Measurements from ENCODE around the gene PRKCA.
"Not testable (repeated sequence)": the region's sequence is repeated elsewhere in the genome, so short reads cannot be mapped to it uniquely, and the experiment has no call there.

The PRKCA gene

DNA sequence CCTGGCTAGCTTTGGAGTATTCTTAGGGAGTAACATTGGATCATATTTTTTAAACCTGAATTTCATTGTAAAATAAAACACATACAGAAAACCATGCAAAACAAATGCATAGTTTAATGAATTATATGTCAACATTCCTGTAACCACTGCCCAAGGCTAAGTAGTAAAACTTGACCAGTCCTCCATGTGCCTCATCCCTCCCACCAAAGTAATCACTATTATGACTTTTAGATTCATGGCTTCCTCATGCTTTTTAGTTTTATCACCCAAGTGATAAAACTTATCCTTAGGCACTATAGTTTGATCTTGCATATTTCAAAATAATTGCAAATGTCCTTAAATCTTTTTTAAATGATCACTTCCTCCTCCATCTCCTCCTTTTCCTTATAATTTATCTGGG, 20.4 kb downstream of the PRKCA start:
- in situ Hi-C loops (cut with MboI; ENCODE audit: low sequenced_read_pairs): no loop called here

DNA sequence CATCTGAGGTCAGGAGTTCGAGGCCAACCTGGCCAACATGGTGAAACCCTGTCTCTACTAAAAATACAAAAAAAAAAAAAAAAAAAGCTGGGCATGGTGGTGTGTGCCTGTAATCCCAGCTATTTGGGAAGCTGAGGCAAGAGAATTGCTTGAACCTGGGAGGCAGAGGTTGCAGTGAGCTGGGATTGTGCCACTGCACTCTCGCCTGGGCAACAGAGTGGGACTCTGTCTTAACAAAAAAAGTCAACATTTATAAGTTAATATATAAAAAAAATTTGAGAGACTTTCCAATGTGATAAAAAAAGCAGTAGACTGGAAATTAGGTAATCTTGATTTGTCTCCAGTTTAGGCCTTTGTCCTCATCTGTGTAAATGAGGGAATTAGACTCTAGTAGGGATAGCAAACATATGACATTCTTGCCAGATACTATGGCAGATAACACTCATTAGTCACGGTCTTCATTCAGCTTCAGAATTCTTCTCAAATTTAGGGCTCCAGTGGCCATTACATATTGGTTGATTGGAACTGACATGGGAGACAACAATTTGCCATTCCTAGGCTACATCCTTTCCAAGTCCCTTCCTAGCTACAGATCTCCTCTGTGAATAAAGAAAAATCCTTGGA, 22.1 kb downstream of the PRKCA start:
- in situ Hi-C loops (cut with MboI; ENCODE audit: low sequenced_read_pairs): not testable (repeated sequence)

DNA sequence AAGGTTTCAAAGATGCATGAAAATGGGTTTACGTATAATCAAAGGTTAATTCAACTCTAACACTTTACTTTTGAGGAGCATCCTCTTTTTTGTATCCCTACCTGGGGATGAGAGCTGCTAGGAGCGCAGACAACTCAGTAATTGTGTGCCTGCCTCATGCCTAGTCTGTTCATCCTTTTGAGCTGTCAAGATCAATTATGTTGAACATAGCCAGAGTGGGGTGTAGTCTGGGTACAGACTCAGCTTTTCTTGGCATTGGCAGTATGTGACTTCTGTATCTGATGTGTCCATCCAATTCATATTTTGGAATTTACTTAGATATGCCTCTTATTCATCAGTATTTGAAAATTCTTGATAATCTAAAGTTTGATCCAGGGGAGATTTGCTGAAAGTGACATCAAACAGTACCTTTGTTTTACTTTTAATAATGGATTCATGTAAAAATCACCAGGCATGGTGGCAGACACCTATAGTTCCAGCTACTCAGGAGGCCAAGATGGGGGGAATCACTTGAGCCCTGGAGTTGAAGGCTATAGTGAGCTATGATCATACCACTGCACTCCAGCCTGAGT, 24.1 kb downstream of the PRKCA start:
- in situ Hi-C loops (cut with MboI; ENCODE audit: low sequenced_read_pairs): no loop called here

DNA sequence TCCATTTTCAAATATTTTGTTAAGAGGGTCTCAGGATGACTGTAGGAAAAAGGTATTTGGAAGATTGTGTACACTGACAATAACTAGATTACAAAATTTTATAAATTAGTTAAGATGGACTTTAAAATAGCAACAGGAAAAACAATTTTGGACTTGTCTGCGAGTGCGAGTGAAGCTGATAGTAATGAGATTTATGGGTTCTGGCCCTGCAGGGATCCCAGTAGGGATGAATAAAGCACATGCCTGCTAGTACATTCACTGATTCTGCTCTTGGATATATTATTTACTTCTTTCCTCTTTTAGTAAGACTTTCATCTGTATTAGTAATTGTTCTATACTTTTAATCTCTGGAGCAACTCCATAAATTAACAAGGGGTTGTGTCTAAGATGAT, 28.2 kb downstream of the PRKCA start:
- in situ Hi-C loops (cut with MboI; ENCODE audit: low sequenced_read_pairs): no loop called here

DNA sequence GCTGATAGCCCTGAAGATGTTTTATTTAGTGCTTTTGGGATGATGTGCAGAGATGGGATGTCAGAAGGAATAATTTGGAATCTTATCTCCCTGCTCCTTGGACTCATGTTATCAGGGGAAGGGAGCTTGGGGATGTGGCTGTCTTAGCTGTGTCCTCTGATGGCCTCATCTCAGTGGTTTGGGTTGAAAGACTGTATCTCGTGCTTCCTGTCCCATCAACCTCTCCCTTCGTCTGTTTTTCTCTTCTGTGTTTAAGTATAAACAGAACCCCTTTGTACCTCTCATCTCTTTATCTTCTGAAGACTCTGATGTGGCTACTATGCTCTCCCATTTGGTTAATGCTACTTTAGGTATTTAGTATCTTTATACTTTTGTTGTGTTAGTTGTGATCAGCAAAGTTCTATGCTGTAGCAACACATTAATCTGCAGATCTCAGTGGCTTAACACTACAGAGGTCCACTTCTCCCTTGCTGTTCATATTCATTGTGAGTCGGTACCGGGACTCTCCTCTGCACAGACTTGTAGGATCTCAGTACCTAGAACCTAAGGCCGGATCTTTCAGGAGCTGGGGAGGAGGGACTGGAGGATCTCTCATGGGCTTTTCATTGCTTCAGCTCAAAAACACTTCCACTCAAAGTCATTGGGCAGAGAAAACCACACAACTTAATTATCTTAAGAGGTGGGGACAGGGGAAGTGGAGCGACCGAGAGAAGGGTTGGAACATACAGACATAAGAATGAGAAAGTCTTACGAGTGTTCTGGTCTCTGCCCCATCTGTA, 28.8 kb downstream of the PRKCA start:
- in situ Hi-C loops (cut with MboI; ENCODE audit: low sequenced_read_pairs): no loop called here

DNA sequence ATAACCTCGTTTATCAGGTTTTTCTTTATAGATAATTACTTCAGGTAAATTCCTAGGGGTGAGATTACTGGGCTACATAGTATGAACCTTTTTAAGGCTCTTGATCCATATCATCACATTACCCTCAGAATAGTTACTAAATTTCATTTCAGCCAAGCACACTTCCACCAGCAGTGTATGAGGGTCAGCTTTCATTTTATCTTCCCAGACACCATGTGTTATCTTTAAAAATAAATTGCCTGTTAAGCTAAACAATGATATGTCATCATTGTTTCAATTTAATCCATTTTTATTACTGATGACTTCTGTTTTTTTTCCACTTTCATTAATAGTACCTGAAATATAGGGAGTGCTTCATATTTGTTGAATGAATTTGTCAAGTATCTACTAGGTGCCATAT, 33.4 kb downstream of the PRKCA start:
- in situ Hi-C loops (cut with MboI; ENCODE audit: low sequenced_read_pairs): no loop called here

DNA sequence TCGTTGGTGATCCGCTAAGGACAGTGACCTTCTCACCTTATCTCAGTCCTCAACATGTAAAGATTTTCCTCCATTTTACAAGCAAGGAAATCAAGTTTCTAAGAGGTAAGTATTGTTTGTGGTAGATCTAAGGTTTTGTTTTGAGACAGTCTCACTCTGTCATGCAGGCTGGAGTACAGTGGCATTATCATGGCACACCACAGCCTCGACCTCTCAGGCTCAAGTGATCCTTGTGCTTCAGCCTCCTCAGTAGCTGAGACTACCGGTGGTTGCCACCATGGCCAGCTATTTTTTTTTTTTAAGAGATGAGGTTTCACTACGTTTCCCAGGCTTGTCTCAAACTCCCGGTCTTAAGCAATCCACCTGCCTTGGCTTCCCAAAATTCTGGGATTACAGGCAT, 34.9 kb downstream of the PRKCA start:
- in situ Hi-C loops (cut with MboI; ENCODE audit: low sequenced_read_pairs): no loop called here

DNA sequence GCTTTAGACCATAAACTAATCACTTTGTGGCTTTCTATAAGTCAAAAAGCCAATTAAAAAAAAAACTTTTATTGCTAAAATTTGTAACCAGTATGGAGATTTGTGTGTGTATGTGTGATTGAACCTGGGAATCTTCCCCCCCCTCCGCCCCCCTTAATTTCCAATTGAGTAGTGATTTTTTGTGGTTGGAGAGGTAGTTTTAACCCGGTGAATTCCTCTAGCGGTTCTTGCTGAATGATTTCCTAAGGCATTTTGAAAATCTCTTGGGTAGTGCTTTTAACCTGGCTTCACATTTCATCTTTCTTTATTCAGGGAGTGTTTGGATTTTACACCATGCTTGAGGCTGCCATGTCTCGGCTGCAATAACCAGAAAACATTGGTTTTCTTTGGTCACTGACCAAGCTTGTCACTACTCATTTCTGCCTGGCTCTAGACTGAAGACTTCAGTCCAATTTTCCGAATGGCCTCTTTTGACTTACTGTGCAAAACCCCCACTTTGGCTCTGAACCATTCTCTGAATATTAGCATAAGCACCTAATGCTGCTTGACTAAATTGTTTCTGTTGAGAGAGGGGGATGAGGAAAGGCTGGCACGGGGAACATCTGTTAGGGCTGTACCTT, 35.6 kb downstream of the PRKCA start:
- in situ Hi-C loops (cut with MboI; ENCODE audit: low sequenced_read_pairs): no loop called here

DNA sequence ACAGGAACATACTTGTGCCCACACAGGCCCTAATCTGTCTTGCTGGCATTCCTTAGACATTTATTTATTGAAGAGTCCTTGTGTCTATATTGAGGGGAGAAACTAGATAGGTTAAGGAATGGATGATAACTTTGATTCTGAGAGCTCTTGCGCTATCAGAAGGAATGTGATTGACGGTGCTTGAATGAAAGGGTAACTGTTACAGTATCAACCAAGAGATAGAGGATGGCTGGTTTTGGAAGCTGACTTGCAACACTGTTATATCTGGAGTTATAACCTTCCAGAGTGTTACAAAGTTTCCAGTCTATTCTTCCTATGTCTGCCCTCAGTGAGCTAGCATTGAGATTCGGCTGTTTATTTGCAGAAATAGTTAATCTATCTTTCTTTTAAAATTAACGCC, 36.5 kb downstream of the PRKCA start:
- in situ Hi-C loops (cut with MboI; ENCODE audit: low sequenced_read_pairs): no loop called here

DNA sequence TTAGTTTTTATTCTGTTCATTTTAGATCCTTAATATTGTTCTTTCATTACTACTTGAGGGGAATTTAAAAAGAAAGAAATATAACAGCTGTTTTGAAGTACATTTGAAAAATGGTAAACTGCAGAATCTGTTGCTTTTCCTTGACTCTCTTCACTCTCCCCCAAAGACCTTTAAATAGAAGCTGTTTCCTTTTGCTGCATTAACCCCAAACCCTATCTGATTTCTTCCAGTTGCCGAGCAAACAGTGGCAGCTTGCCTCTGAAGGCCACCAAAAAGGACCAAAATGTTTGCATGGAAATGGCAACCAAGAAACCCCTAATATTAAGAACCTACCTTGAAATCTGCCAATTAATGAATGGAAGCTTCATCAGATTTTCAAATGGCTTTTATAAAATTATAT, 37.1 kb downstream of the PRKCA start:
- in situ Hi-C loops (cut with MboI; ENCODE audit: low sequenced_read_pairs): no loop called here

DNA sequence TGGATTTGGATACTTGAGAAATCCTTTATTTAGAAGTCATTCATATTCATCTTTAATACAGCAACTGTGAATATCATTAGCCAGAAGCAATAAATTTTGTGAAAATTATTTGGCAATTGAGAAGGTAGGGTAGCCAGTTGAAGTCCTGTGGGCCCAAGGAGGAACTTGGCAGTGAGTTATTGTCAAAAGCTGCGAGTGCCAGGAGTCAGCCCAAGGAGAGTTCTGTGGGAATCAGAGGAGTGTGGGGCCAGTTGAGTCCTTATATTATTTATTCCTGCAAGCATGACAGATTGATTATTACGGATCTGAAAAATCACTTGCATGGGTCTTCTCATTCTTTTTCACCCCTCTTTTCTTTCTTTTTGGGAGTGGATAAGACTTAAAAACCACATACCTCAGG, 38.3 kb downstream of the PRKCA start:
- in situ Hi-C loops (cut with MboI; ENCODE audit: low sequenced_read_pairs): no loop called here

DNA sequence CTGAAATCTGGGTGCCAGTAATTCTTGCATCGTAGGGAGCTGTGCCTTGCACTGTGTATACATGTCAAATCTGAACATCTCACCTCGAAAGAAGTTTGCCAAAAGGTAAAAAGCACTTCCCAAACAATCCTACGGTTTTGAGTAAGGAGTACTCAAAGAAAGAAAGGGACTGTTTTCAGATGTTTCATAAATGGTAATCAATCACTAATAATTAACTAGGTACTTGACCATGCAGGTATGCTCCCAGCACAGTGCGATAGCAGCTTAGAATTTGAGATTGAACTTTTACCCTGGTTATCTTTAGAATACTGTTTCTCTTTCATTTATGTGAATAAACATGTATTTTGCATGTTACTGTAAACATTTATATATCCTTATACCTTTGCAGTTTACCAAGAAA, 39.0 kb downstream of the PRKCA start:
- in situ Hi-C loops (cut with MboI; ENCODE audit: low sequenced_read_pairs): no loop called here

DNA sequence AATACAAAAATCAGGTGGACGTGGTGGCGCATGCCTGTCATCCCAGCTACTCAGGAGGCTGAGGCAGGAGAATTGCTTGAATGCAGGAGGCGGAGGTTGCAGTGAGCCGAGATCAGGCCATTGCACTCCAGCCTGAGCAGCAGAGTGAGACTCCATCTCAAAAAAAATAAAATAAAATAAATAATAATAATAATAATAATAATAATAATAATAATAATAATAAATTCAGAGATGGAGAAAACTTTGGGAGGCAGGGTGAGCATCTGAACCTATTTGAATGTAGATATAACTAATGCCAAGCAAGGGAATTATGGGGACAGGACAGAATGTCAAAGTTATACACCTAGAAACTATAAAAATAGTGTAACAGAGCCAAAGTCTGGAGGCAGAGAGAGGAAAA, 39.9 kb downstream of the PRKCA start:
- in situ Hi-C loops (cut with MboI; ENCODE audit: low sequenced_read_pairs): not testable (repeated sequence)

DNA sequence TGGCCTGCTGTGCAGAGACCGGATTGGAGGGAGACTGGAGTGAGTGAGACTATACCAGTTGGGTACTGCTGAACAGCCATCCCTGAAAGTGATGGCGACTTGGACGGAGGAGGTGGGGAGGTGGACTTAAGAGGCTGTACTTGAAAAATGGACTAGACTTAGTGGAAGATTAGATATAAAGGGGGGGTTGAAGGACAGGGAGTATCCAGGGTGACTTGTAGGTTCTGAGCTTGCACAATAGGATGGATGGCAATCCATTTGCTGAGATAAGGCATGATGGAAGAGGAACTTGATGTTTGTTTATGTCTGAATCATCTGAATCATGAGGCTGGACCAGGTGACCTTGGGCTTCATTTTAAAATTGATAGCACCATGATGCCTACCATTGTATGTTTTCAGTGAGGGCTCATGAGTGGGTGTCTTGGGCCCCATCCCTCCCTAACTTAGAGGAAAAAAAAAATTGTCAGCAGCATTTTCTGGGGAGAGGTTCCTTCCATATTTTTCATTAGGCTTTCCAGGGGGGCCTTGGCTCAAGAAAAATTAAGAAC, 41.2 kb downstream of the PRKCA start:
- in situ Hi-C loops (cut with MboI; ENCODE audit: low sequenced_read_pairs): no loop called here

DNA sequence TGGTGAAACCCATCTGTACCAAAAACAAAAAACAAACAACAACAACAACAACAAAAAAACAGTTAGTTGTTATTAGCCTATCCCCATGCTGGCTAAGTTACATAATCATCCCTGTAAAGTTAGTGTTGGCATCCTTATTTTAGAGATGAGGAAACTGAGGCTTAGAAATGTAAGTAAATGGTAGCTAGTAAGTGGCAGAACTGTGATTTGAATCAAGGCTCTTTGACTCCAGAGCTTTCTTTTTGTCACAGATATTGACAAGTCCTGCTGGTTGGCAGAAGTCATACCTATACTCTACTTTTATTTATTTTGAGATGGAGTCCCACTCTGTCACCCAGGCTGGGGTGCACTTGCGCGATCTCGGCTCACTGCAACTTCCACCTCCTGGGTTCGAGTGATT, 42.1 kb downstream of the PRKCA start:
- in situ Hi-C loops (cut with MboI; ENCODE audit: low sequenced_read_pairs): no loop called here

DNA sequence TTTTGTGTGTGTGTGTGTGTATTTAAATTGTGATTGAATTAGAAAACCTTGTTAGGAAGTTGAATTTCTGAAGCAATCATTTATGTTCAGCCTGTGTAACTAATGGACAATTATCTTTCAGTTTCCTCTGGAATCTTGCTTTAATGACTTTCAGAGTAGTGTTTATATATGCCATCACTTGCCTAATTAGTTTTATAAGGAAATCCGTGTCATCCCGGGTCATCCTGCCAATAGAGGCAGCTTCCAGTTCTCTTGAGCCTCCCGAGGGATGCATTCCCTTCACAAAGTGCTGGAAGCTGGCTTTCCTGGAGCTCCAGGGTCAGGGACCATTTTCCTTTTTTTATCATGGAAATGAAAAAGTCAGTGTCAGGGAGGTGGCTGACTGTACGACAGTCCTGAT, 42.9 kb downstream of the PRKCA start:
- in situ Hi-C loops (cut with MboI; ENCODE audit: low sequenced_read_pairs): no loop called here

DNA sequence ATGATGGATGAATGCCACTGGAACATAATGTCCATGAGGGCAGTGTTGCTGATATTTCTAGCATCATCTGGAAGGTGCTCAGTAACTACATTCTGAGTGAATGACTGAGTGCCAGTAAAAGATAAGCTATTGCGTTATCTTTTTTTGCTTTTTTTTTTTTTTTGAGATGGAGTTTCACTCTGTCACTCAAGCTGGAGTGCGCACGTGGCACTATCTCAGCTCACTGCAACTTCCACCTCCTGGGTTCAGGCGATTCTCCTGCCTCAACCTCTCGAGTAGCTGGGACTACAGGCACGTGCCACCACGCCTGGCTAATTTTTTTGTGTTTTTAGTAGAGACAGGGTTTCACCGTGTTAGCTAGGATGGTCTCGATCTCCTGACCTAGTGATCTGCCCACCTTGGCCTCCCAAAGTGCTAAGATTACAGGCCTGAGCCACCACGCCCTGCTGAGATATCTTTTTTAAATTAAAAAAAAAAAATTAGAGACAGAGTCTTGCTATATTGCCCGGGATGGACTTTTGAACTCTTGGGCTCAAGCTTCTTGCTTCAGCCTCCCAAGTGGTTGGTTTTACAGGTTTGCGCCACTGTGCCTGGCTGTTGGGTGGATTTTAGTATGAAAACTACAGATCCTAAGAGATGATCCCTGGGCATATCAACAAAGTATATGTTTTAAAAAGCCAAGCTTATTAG, 43.7 kb downstream of the PRKCA start:
- in situ Hi-C loops (cut with MboI; ENCODE audit: low sequenced_read_pairs): not testable (repeated sequence)

DNA sequence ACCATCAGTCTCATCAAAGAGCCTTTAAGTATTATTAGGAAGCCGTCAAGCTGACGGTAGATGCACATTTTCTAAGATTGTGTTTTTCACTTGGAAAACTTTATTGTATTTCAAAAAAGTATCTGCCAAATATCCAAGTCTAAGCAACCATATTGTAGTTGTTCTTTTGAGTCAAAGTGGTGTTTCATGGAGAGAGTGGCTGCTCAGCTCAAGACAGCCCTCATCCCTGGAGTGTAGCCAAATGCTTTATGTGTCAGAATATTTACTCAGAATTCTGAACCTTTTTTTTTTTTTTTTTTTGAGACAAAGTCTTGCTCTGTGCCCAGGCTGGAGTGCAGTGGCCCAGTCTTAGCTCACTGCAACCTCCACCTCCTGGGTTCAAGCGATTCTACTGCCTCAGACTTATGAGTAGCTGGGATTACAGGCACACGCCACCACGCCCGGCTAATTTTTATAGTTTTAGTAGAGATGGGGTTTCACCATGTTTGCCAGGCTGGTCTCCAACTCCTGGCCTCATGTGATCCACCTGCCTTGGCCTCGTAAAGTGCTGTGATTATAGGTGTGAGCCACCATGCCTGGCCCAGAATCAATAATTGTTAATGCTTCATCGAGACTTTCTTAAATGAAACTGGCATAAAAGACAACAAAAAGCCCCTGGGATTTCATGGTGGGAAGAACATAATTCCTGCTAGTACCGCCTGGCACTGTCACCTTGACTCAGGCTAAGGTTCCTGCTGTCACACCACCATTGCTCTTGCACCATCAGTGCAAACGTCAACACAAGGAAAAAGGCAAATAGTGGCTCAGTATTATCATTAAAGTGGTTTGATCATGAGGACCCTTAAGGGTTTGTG, 45.5 kb downstream of the PRKCA start:
- in situ Hi-C loops (cut with MboI; ENCODE audit: low sequenced_read_pairs): no loop called here

DNA sequence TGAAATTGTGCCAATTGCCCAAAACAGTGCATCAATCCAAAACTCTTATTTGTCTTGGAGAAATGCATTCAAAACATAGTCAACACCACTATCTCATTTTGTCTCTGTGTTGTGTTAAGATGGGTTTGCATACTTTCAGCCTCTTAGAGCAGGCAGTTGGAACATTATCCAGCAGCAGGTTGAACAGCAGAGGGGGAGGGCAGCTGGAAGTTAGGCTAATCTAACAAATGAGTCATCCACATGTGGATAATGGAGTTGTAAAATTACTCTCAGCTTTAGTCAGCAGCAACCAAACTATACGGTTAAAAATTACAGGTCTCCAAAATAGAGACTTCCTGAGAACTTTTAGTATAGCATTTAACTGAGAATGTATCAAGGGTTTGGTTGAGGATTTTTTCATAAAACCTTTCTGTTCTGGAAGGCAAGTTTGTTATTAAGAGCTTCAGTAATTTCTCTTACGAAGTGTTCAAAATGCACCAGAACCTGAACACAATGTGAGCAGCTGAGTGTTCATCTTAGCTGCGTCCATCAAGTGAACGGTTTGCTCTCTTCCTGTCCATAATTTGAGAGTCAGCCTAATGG, 46.3 kb downstream of the PRKCA start:
- in situ Hi-C loops (cut with MboI; ENCODE audit: low sequenced_read_pairs): no loop called here

Data from hTERT RPE-1 (cell line).